KG1 (cell line): ENCODE results near the gene WDR82.

Experiments used
- DNase-seq: peaks from one replicate; lab custom pipeline; 2025; lab: John Stamatoyannopoulos, UW

WDR82 gene

GRCh38 chr3:52278510-52279069, at the start of gene WDR82:
Gene WDR82 (minus strand): TSS chr3:52278649. CDS start chr3:52278361, 288 bp downstream.
- DNase-seq: peak; percentile 87

- DNase-seq: no peak
Measured at GRCh38 chr3:52327486-52328290, 49.2 kb upstream of the WDR82 start.

GRCh38 chr3:52326976-52327375, 48.5 kb upstream of the WDR82 start:
- no peak for DNase-seq

- no peak for DNase-seq
Measured at GRCh38 chr3:52325686-52326085, 47.2 kb upstream of the WDR82 start.

GRCh38 chr3:52324676-52325075, 46.2 kb upstream of the WDR82 start:
- DNase-seq: no peak

GRCh38 chr3:52323526-52324295, 45.3 kb upstream of the WDR82 start:
- no peak for DNase-seq

GRCh38 chr3:52322466-52322865, 44.0 kb upstream of the WDR82 start:
- no peak for DNase-seq

GRCh38 chr3:52321481-52321880, 43.0 kb upstream of the WDR82 start:
- no peak for DNase-seq

GRCh38 chr3:52319921-52320595, 41.6 kb upstream of the WDR82 start:
- no peak for DNase-seq

- no peak for DNase-seq
Measured at GRCh38 chr3:52318186-52318816, 39.9 kb upstream of the WDR82 start.

GRCh38 chr3:52317208-52318000, 39.0 kb upstream of the WDR82 start:
- no peak for DNase-seq

GRCh38 chr3:52315977-52316764, 37.7 kb upstream of the WDR82 start, which contains the start of gene DNAH1:
Gene DNAH1 (plus strand): TSS chr3:52316319. CDS start chr3:52322443, 6,124 bp downstream.
- DNase-seq: no peak

- no peak for DNase-seq
Measured at GRCh38 chr3:52315006-52315405, 36.6 kb upstream of the WDR82 start.

GRCh38 chr3:52314489-52314888, 36.0 kb upstream of the WDR82 start:
- no peak for DNase-seq

- DNase-seq: no peak
Measured at GRCh38 chr3:52313774-52314188, 35.3 kb upstream of the WDR82 start.

- DNase-seq: no peak
Measured at GRCh38 chr3:52313188-52313773, 34.8 kb upstream of the WDR82 start.

- no peak for DNase-seq
Measured at GRCh38 chr3:52311576-52312119, 33.2 kb upstream of the WDR82 start.

GRCh38 chr3:52310861-52311575, 32.6 kb upstream of the WDR82 start:
- DNase-seq: no peak

- no peak for DNase-seq
Measured at GRCh38 chr3:52308308-52308707, 29.9 kb upstream of the WDR82 start.
